GM19025 (cell line): Measurements from ENCODE around the gene HNRNPL.
"Not testable (repeated sequence)": the region's sequence is repeated elsewhere in the genome, so short reads cannot be mapped to it uniquely, and the experiment has no call there.

Experiments used
- ATAC-seq: cut with Tn5 transposase; IDR thresholded peaks from one replicate; pipeline ENCODE4 v1.9.1; 2021; ENCODE audit warnings: mild to moderate bottlenecking, low read depth, moderate library complexity; ENCODE audit not compliant: unreplicated experiment

The HNRNPL gene

DNA sequence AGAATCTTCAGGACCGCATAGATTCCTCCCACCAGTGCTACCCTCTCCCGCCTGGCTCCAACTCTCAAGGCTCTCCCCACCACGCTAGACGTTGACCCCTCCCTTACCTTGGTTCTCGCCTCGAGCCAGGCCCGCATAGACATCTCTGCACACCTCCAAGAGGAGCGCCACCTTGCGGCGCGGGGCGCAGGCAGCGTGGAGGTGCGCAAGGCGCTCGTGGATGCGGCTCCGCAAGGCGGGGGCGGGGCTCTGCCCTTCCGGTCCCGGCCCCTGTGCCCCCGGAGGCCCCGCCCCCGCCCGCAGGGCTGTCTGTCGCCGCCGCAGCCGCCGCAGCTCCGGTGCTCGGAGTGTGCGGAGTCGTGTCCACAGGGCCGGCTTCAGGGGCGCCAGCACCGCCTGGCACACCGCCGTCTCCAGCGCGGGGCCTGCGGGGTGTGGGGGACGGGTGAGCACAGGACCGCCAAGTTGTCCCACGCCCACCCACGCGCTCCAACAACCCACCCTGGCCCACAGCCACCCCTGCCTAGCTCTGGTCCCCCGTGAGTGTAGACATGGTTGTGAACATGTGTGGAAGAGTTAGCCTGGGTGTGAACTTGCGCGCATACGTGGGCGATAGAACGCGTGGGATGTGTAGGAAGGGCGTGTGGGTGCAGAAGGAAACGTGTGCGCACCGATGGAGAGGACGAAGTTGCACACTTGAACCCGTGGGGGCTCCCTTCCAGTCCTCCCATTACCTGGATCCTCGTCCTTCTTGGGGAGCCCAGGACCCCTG lies 20.2 kb upstream of the HNRNPL start:
- ATAC-seq = peak; percentile 72

GRCh38 chr19:38869160-38869835 lies 19.5 kb upstream of the HNRNPL start:
- no peak for ATAC-seq

DNA sequence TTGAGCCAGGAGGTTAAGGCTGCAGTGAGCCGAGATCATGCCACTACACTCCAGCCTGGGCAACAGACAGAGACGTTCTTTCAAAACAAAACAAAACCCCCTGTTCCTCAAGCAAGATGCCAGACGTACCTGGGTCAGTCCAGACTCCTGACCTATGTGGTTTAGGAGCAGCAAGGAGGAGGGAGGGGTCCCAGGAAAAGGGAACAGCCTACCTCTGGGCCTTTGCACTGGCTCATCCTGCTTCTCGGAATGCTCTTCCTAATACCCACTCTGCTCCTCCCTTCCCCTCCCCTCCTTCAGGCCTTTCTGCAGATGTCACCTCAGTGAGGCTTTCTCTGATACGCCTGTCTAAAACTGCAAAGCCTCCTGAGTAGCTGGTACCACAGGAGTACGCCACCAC lies 18.8 kb upstream of the HNRNPL start:
- no peak for ATAC-seq

- ATAC-seq = no peak
Observed at GRCh38 chr19:38867171-38867780, 17.5 kb upstream of the HNRNPL start.

DNA sequence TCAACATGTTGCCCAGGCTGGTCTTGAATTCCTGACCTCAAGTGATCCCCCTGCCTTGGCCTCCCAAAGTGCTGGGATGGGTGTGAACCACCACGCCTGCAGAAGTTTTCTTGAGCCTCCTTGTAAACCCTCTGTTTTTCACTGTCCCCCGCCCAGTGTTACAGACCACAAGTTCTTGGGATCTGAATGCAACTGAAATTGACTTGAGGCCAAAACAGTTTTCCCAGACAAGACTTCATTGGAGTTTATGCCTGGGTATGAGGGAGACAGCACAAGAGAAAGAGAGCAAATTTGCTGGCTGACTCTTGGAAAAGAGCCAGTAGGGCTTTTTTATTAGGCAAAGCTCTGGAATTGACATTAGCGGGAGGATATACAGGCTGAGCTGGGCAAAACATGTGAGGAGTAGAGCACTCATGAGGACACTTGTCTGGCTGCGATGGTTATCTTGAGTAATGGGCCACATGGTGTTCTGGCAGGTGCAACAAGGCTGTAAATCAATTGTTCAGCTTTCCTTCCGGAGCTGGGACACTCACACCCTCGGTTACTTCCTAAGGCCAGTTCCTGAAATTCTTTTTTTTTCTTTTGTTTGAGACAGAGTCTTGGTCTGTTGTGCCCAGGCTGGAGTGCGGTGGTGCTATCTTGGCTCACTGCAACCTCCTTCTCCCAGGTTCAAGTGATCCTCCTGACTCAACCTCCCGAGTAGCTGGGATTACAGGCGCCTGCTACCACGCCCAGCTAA lies 12.7 kb upstream of the HNRNPL start:
- ATAC-seq = no peak

DNA sequence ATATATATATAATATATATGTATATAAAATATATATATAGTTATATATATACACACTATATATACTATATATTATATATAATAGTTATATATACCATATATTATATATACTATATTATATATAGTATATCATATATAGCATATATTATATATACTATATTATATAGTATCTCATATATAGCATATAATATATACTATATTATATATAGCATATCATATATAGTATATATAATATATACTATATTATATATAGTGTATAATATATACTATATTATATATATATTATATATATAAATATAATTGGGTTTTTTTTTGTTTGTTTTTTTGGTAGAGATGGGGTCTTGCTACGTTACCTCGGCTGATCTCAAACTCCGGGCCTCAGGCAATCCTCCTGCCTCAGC lies 11.6 kb upstream of the HNRNPL start:
- ATAC-seq = no peak

- not testable (repeated sequence) for ATAC-seq
Observed at GRCh38 chr19:38859631-38860204, 9.9 kb upstream of the HNRNPL start.

DNA sequence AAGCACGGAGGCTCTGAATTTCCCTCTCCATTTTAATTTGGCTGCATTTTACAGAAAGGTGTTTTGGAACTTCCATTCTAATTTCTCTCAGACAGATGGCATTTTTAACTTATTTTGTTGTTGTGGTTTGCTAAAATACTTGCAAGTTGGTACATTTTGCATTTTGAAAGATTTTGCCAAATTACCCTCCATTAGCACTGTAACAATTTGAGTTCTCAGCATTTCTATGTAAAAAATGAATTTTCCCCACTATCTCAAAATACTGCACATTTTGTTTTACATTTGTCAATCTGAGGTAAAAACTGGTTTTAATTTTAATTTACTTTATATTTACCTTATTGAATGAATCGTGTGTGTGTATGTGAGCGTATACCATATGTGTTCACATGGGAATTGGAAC lies 7.0 kb upstream of the HNRNPL start:
- ATAC-seq = no peak

DNA sequence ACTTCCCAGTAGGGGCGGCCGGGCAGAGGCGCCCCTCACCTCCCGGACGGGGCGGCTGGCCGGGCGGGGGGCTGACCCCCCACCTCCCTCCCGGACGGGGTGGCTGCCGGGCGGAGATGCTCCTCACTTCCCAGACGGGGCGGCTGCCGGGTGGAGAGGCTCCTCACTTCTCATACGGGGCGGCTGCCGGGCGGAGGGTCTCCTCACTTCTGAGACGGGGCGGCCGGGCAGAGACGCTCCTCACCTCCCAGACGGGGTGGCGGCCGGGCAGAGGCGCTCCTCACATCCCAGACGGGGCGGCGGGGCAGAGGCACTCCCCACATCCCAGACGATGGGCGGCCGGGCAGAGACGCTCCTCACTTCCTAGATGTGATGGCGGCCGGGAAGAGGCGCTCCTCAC lies 6.0 kb upstream of the HNRNPL start:
- ATAC-seq = not testable (repeated sequence)

DNA sequence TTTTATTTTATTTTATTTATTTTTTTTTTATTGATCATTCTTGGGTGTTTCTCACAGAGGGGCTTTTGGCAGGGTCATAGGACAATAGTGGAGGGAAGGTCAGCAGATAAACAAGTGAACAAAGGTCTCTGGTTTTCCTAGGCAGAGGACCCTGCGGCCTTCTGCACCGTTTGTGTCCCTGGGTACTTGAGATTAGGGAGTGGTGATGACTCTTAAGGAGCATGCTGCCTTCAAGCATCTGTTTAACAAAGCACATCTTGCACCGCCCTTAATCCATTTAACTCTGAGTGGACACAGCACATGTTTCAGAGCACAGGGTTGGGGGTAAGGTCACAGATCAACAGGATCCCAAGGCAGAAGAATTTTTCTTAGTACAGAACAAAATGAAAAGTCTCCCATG lies 5.2 kb upstream of the HNRNPL start:
- not testable (repeated sequence) for ATAC-seq

DNA sequence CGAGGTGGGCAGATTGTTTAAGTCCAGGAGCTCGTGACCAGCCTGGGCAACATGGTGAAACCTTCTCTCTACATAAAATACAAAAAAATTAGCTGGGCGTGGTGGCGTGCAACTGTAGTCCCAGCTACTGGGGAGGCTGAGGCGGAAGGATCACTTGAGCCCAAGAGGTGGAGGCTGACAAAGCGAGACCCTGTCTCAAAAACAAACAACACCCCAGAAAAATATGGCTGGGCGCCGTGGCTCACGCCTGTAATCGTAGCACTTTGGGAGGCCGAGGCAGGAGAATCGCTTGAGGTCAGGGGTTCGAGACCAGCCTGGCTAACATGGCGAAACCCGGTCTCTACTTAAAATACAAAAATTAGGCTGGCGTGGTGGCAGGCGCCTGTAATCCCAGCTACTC lies 3.4 kb upstream of the HNRNPL start:
- ATAC-seq = no peak

DNA sequence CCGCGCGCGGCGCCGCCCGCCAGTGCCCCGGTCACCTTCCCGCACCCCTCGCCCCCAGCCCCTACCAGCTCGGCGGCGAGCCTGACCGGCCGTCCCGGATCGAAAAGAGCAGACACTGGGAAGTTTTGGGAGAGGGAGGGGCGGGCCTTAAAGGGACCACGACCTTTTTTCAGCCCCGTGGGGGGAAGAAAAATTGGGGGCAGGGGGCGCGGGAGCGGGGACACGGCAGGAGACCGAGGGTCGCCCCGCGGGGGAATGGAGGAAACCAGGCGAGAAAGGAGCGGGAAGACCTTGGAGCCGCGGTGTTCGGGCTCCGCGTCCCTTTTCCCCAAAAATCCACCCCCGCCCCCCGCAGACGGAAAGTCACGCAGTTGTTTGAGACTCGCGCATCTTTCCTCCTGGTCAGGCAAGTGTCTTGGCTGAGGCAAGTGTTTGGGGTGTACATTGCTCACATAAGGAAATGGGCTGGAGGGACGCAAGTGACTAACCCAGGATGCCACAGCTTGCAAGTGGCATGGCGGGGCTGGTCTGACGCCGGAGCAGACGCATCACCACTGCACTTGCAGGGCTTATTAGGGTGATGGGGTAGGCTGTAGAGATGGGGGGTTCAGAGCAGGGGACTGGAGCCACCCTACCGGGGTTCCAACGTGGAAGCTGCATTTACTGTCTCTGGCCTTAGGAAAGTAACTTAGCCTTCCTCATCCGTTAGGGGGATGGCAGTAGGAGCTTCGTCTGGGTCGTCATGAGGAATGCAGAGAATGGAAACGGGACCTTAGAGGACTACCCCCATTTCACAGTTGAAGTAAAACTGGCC lies 2.7 kb upstream of the HNRNPL start:
- no peak for ATAC-seq

- ATAC-seq = peak; percentile 15
Observed at GRCh38 chr19:38851622-38852230, 1.9 kb upstream of the HNRNPL start.

- no peak for ATAC-seq
Observed at GRCh38 chr19:38850976-38851621, 1.3 kb upstream of the HNRNPL start.

- ATAC-seq = peak; percentile 55
Observed at GRCh38 chr19:38850436-38850975, 720 bp upstream of the HNRNPL start.

DNA sequence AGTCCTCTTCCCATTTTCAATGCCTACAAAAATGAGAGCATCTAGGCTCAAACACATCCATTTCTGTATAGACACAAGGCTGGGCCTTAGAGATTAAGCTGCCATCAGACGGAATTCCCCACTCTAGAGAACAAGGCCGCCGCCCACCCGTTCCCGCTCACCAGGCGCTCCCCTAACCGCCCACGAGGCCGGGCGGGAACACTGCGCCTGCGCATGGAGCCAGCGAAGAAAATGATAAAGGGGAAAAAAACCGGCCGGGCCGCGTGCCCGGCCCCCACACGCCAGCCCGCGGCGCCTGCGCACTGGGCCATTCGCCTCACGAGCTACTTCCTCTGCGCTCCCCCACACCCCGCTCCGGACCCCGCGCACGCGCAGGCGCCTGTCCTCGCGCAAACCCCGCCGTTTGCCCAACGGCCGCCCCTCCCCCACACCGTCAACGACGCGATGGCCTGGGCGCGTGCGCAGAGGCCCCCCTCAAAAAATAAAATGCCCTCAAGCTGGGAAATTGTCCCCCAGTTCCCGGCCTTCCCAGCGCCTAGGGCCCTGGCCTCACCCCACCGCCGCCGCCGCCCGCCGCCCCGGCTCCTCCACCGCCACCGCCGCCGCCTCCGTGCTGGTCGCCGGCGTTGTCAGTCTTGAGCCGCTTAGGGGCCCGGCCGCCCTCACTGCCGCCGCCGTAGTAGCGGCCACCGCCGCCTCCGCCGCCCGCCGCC lies 483 bp downstream of the HNRNPL start:
- peak; percentile 20 for ATAC-seq

DNA sequence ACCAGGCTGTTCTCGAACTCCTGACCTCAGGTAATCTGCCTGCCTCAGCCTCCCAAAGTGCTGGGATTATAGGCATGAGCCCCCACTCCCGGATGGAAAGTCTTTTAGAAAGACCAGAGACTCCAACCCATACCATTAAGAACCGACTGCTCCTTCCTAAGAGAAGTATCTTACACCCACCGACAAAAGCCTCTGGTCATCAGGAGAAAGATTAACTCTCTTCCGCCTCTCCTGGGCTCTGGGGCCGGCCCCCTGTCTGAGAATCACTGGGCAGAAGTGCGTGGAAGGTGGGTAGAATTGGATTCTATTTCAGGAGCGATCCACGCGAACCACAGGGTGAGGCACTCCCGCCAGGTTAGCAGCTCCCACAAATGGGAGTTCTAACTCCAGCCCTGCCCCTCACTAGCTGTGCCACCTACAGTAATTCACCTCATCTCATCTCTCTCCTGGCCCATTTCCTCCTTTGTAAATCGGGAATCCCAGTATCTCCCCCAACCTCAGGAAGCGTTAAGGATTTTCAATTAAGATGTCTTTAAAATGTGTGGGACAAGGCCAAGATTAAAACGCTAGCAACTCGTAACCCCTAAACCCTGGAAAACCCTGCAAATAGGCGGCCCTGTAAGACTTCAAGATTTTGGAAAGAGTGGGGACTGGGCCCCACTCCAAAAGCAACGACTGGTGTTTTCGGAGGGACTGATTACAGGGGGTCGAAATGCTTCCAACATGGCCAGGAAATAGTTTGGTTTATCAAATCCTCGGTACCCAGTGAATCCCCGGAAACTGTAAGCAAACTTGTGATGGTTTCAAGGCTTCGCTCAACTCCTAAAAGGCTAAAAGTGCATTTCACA lies 1.3 kb downstream of the HNRNPL start:
- ATAC-seq = no peak
